SK-N-SH (cell line): ENCODE measurements around the gene DNAJC1. TPM values are rescaled to one million over a fixed set of nuclear protein-coding genes. Genes with fewer than 3 reads are reported as not detected.

Experiments
- CTCF ChIA-PET: fragments of 300-600, 350-600 bp; formaldehyde crosslinking; extraction: SDS; loops from one replicate; lab custom pipeline; 2021; lab: Yijun Ruan, JAX
- POLR2A ChIA-PET: fragments of 350-600 bp; sonication (Branson Sonifier 250); formaldehyde crosslinking; extraction: SDS; loops from one replicate; lab custom pipeline; 2020; ENCODE audit warnings: antibody characterized with exemption, inconsistent platforms; lab: Yijun Ruan, JAX
- DNase-seq: peaks from one replicate; pipeline ENCODE4 v3.0.0; 2012
- H2AFZ ChIP-seq: fragments of 200-600 bp; sonication (generic); 2 replicates; pipeline ENCODE4 v1.8.1; 2016; ENCODE audit warnings: antibody characterized with exemption, mild to moderate bottlenecking, low read depth
- H3F3A ChIP-seq: fragments of 200-600 bp; sonication (generic); replicated peaks from 2 replicates; pipeline ENCODE3; 2016; ENCODE audit warnings: antibody characterized with exemption, mild to moderate bottlenecking; ENCODE audit not compliant: insufficient read depth
- H3K27ac ChIP-seq, 2 experiments: fragments of 200-500 bp in 1 of 2; fragments of 200-600 bp in 1 of 2; sonication (Bioruptor generic) in 1 of 2; sonication (generic), shearing (Covaris generic) in 1 of 2; 2 replicates each; pipeline versions ENCODE4 v1.5.1 to v1.6.1; 2014 to 2016; ENCODE audit warnings: low read depth in 2 of 2, inconsistent platforms in 1 of 2, low read length in 1 of 2, mild to moderate bottlenecking in 1 of 2, mixed read lengths in 1 of 2
- H3K27me3 ChIP-seq: fragments of 200-600 bp; sonication (generic), shearing (Covaris generic); 2 replicates; pipeline ENCODE4 v1.6.1; 2016; ENCODE audit warnings: mixed run types; ENCODE audit not compliant: insufficient read depth
- H3K36me3 ChIP-seq, 2 experiments: fragments of 200-500 bp in 1 of 2; fragments of 200-600 bp in 1 of 2; sonication (Bioruptor generic) in 1 of 2; sonication (generic) in 1 of 2; replicated peaks in 1 of 2; 2 replicates each; pipeline versions ENCODE3 to v1.5.1; 2014 to 2016; ENCODE audit warnings: low read length in 1 of 2, mild to moderate bottlenecking in 1 of 2; ENCODE audit not compliant: insufficient read depth in 2 of 2, control insufficient read depth in 1 of 2
- H3K4me1 ChIP-seq, 2 experiments: fragments of 200-500 bp in 1 of 2; fragments of 200-600 bp in 1 of 2; sonication (Bioruptor generic) in 1 of 2; sonication (generic), shearing (Covaris generic) in 1 of 2; 2 replicates each; pipeline versions ENCODE4 v1.5.1 to v1.6.1; 2014 to 2016; ENCODE audit warnings: low read depth in 1 of 2, low read length in 1 of 2, mixed run types in 1 of 2; ENCODE audit not compliant: insufficient read depth in 2 of 2, control insufficient read depth in 1 of 2
- H3K4me2 ChIP-seq: fragments of 200-600 bp; sonication (generic), shearing (Covaris generic); 2 replicates; pipeline ENCODE4 v1.6.1; 2017; ENCODE audit warnings: mixed run types
- H3K4me3 ChIP-seq, 2 experiments: fragments of 200-500 bp in 1 of 2; fragments of 200-600 bp in 1 of 2; sonication (Bioruptor generic) in 1 of 2; sonication (generic), shearing (Covaris generic) in 1 of 2; 2 replicates each; pipeline versions ENCODE4 v1.5.1 to v1.8.1; 2014 to 2016; ENCODE audit warnings: low read depth in 2 of 2, inconsistent platforms in 1 of 2, low read length in 1 of 2, mild to moderate bottlenecking in 1 of 2, mixed read lengths in 1 of 2, moderate library complexity in 1 of 2
- H3K79me2 ChIP-seq: fragments of 200-600 bp; sonication (generic); 2 replicates; pipeline ENCODE4 v1.8.1; 2017; ENCODE audit warnings: mild to moderate bottlenecking; ENCODE audit not compliant: insufficient read depth
- H3K9ac ChIP-seq: fragments of 200-600 bp; sonication (generic); 2 replicates; pipeline ENCODE4 v1.6.1; 2017; ENCODE audit warnings: mixed run types
- H3K9me2 ChIP-seq: fragments of 200-600 bp; sonication (generic); 2 replicates; pipeline ENCODE4 v1.6.1; 2017; ENCODE audit warnings: mixed run types
- H3K9me3 ChIP-seq: fragments of 200-600 bp; sonication (generic); 2 replicates; pipeline ENCODE4 v1.6.1; 2017; ENCODE audit warnings: mixed run types, mild to moderate bottlenecking, moderate library complexity
- H4K20me1 ChIP-seq: fragments of 200-600 bp; sonication (generic); 2 replicates; pipeline ENCODE4 v1.6.1; 2017; ENCODE audit warnings: mild to moderate bottlenecking, mixed run types; ENCODE audit not compliant: insufficient read depth
- EZH2phosphoT487 ChIP-seq: fragments of 200-600 bp; sonication (generic); IDR thresholded peaks from 2 replicates; pipeline ENCODE4 v1.6.1; 2017; ENCODE audit warnings: low read depth, mixed run types, mild to moderate bottlenecking, antibody characterized with exemption, moderate library complexity, borderline replicate concordance
- FOSL2 ChIP-seq: IDR thresholded peaks from 2 replicates; pipeline ENCODE4 v1.4.0; 2012; ENCODE audit warnings: low read depth, mild to moderate bottlenecking, moderate library complexity, borderline replicate concordance
- FOXJ3 ChIP-seq: sonication (generic); formaldehyde crosslinking; IDR thresholded peaks from 2 replicates; pipeline ENCODE4 v1.5.1; 2020; ENCODE audit warnings: mild to moderate bottlenecking, missing genetic modification reagents
- NFIC ChIP-seq: IDR thresholded peaks from 2 replicates; pipeline ENCODE4 v1.4.0; 2012; ENCODE audit warnings: borderline replicate concordance
- PBX3 ChIP-seq: IDR thresholded peaks from 2 replicates; pipeline ENCODE4; 2012
- REST ChIP-seq: IDR thresholded peaks from 2 replicates; pipeline ENCODE4 v1.6.1; 2012; ENCODE audit warnings: mild to moderate bottlenecking, low read depth, low read length, moderate library complexity
- RFX5 ChIP-seq: IDR thresholded peaks from 2 replicates; pipeline ENCODE4 v1.6.1; 2012; ENCODE audit warnings: mild to moderate bottlenecking, improper control_type of control experiment, low read length
- RXRA ChIP-seq: IDR thresholded peaks from 2 replicates; pipeline ENCODE4 v1.4.0; 2012; ENCODE audit warnings: low read depth, mild to moderate bottlenecking, borderline replicate concordance
- SIN3A ChIP-seq: IDR thresholded peaks from 2 replicates; pipeline ENCODE4 v1.6.1; 2012; ENCODE audit warnings: low read depth, mild to moderate bottlenecking, low read length, moderate library complexity, borderline replicate concordance
- TAF1 ChIP-seq: IDR thresholded peaks from 2 replicates; pipeline ENCODE4 v1.6.1; 2012; ENCODE audit warnings: low read depth, mild to moderate bottlenecking, low read length, moderate library complexity, borderline replicate concordance
- TCF12 ChIP-seq: IDR thresholded peaks from 2 replicates; pipeline ENCODE4 v1.4.0; 2012
- USF2 ChIP-seq: fragments of 150-350 bp; IDR thresholded peaks from 2 replicates; pipeline ENCODE4 v1.6.1; 2017; ENCODE audit warnings: antibody characterized with exemption, low read length, low read depth, borderline replicate concordance
- WGBS: methylation state at CpG from one replicate; pipeline ENCODE4 v1.1.6; 2017; ENCODE audit warnings: low lambda C conversion rate; 5-methylcytosine and 5-hydroxymethylcytosine counted together
- polyA plus RNA-seq, 3 experiments: library from polyadenylated mRNA; depleted of rRNA; stranded (reverse); fragments of >200 nt; gene quantifications; 2 replicates each; pipeline ENCODE4 v1.2.3, GENCODE V29; 2012

The DNAJC1 gene
- polyA plus RNA-seq, 1 of the 3 experiments (the other 2 are of a cell fraction): 9.3 TPM

GRCh38 chr10:21756707-21757106, 246.8 kb downstream of the DNAJC1 start:
- H3K27me3 ChIP-seq: no peaks in the 10 kb centered on the region
- no peak for DNase-seq
- no peak overlapping the region for H3K9ac ChIP-seq
- H3F3A ChIP-seq: no peaks in the 10 kb centered on the region
- H3K27ac ChIP-seq: no peak overlapping the region
- no peak overlapping the region for H3K4me3 ChIP-seq
- H3K9me3 ChIP-seq: no peaks in the 10 kb centered on the region
- POLR2A ChIA-PET: no interaction called here
- 91% methylated on average over 10 of the region's 12 CpGs for whole genome bisulfite sequencing
- TF ChIP-seq SIN3A: no peak
- TF ChIP-seq NFIC: no peak
- no peak for TF ChIP-seq RXRA
- TF ChIP-seq RFX5: no peak
- no peak for TF ChIP-seq REST
- TF ChIP-seq EZH2phosphoT487: no peak
- TF ChIP-seq TAF1: no peak
- TF ChIP-seq PBX3: no peak
- no peak for TF ChIP-seq USF2
- TF ChIP-seq TCF12: no peak
- no peak for TF ChIP-seq FOSL2
- TF ChIP-seq FOXJ3 (CRISPR knock-in tag): no peak
- TF ChIP-seq, all 33 proteins: peak for 0
- CTCF ChIA-PET: interaction anchor here (2.7 kb wide), 1 partner anchor 25 kb away, joined by 8 read pairs; no protein-coding TSS in a partner anchor
- H4K20me1 ChIP-seq: no peaks in the 10 kb centered on the region
- H2AFZ ChIP-seq: no peak overlapping the region
- no peak overlapping the region for H3K4me2 ChIP-seq
- no peaks in the 10 kb centered on the region for H3K36me3 ChIP-seq
- peaks cover 0 to 20% of the 10 kb centered on the region in 2 experiments; a peak in 1 of 4 replicates for H3K4me1 ChIP-seq
- no peaks in the 10 kb centered on the region for H3K79me2 ChIP-seq
- H3K9me2 ChIP-seq: no peaks in the 10 kb centered on the region
